PC-9 (cell line): ENCODE data around the gene PKNOX2. TPM values are rescaled to one million over a fixed set of nuclear protein-coding genes. Genes with fewer than 3 reads are reported as not detected.

ENCODE experiments used
- BruUV-seq: library from RNA; stranded (reverse); fragments of 400-500 nt; replicated peaks from 2 replicates; lab custom pipeline; 2021; lab: Mats Ljungman, UMichigan
- CTCF ChIA-PET: fragments of 300-600 bp; sonication (Branson Sonifier 250); formaldehyde crosslinking; loops from one replicate; lab custom pipeline; 2022; ENCODE audit warnings: antibody characterized with exemption; lab: Charles Lee
- POLR2A ChIA-PET: fragments of 300-600 bp; sonication (Branson Sonifier 250); formaldehyde crosslinking; loops from one replicate; lab custom pipeline; 2022; ENCODE audit warnings: antibody characterized with exemption; ENCODE audit not compliant: unreplicated experiment; lab: Charles Lee
- DNase-seq, 2 experiments: peaks; one replicate each; pipeline versions ENCODE4 v3.0.0 to v3.0.0-alpha.2; 2015 to 2022; ENCODE audit warnings: mixed read lengths in 1 of 2
- H2AFZ ChIP-seq: fragments of 200-600 bp; sonication (generic); 2 replicates; pipeline ENCODE4 v1.8.1; 2017; ENCODE audit warnings: antibody characterized with exemption
- H3F3A ChIP-seq: fragments of 200-600 bp; sonication (generic); 2 replicates; pipeline ENCODE4 v1.8.1; 2017; ENCODE audit warnings: antibody characterized with exemption, mild to moderate bottlenecking, low read depth; ENCODE audit not compliant: insufficient read depth
- H3K27ac ChIP-seq: fragments of 200-600 bp; sonication (generic); 2 replicates; pipeline ENCODE4 v1.6.1; 2016; ENCODE audit warnings: mixed run types
- H3K27me3 ChIP-seq: fragments of 200-600 bp; sonication (generic); 2 replicates; pipeline ENCODE4 v1.6.1; 2016; ENCODE audit warnings: low read depth, mixed run types; ENCODE audit not compliant: insufficient read depth
- H3K36me3 ChIP-seq: fragments of 200-600 bp; sonication (generic); 2 replicates; pipeline ENCODE4 v1.6.1; 2016; ENCODE audit warnings: low read depth, mixed run types
- H3K4me1 ChIP-seq: fragments of 200-600 bp; sonication (generic); replicated peaks from 2 replicates; pipeline ENCODE4 v1.6.1; 2016; ENCODE audit warnings: mixed run types; ENCODE audit not compliant: insufficient read depth
- H3K4me2 ChIP-seq: fragments of 200-600 bp; sonication (generic); 2 replicates; pipeline ENCODE4 v1.6.1; 2017; ENCODE audit warnings: mixed run types
- H3K4me3 ChIP-seq: fragments of 200-600 bp; sonication (generic); 2 replicates; pipeline ENCODE4 v1.6.1; 2016; ENCODE audit warnings: mixed run types
- H3K79me2 ChIP-seq: fragments of 200-600 bp; sonication (generic); 2 replicates; pipeline ENCODE4 v1.6.1; 2017; ENCODE audit warnings: low read depth, mixed run types
- H3K9me2 ChIP-seq: fragments of 200-600 bp; sonication (generic); 2 replicates; pipeline ENCODE4 v1.8.1; 2017; ENCODE audit warnings: mild to moderate bottlenecking; ENCODE audit not compliant: insufficient read depth
- H3K9me3 ChIP-seq: fragments of 200-600 bp; sonication (generic); 2 replicates; pipeline ENCODE4 v1.8.1; 2016; ENCODE audit warnings: low read depth; ENCODE audit not compliant: insufficient read depth
- H4K20me1 ChIP-seq: fragments of 200-600 bp; sonication (generic); 2 replicates; pipeline ENCODE4 v1.8.1; 2017; ENCODE audit not compliant: insufficient read depth
- EZH2 ChIP-seq: fragments of 200-600 bp; sonication (generic); IDR thresholded peaks from 2 replicates; pipeline ENCODE4 v1.8.0; 2017; ENCODE audit warnings: antibody characterized with exemption, low read depth
- intact Hi-C: fragments of 100-400 bp; cut with micrococcal nuclease; formaldehyde crosslinking; loops from one replicate; pipeline ENCODE4 v1.10.0; 2022; ENCODE audit not compliant: unreplicated experiment
- total RNA-seq: library from RNA; stranded (reverse); gene quantifications from 2 replicates; pipeline ENCODE4 v1.2.3, GENCODE V29; 2021
- TF ChIP-seq, protein P1 (sequence below): fragments of 200-600 bp; sonication (generic); conservative IDR thresholded peaks from 2 replicates; pipeline ENCODE4 v1.6.1; 2017; ENCODE audit warnings: mixed run types, antibody characterized with exemption, mild to moderate bottlenecking, moderate library complexity

PKNOX2 gene
- total RNA-seq, 1 experiment from 2014 or later = not detected

DNA sequence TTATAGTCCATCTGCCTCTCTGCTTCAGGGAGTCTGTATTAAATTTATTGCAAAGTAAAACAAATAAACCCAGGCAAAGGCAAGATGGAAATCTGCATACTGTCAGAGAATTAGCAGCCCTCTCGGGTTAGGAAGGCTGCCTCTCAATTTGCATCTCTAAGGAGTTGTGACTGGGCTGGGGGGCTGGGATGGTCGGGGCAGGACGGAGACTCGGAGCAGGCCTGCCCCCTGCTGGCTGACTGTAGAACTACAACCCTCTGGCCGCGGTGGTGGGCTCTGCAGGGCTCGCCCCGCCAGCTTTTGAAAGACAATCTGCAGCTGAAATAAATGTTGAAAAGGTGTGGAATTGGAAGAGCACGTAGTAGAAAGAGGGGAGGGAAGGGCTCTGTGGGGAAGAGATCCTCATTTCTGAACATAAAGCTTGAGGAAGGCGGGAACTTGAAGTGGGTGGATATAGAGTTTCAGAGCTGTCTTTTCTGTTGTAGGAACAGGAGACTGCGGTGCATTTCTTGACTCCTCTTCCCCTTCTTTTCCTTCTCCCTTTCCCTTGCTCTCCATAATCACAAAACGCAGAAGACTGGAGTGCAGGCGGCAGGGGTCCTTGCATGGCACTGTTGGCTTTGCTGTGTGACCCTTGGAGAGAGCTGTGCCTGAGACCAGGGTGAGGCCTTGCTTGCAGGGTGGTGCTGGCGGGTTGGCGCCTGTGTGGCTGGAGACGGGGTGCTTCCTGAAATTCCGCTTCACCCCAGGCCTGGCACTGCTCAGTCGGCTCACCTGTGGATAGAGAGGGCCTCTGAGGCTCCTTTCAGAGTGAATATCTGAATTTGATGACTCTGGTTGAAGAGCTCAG lies 22.6 kb upstream of the PKNOX2 start:
- no peak for TF ChIP-seq EZH2
- TF ChIP-seq, protein P1, sequence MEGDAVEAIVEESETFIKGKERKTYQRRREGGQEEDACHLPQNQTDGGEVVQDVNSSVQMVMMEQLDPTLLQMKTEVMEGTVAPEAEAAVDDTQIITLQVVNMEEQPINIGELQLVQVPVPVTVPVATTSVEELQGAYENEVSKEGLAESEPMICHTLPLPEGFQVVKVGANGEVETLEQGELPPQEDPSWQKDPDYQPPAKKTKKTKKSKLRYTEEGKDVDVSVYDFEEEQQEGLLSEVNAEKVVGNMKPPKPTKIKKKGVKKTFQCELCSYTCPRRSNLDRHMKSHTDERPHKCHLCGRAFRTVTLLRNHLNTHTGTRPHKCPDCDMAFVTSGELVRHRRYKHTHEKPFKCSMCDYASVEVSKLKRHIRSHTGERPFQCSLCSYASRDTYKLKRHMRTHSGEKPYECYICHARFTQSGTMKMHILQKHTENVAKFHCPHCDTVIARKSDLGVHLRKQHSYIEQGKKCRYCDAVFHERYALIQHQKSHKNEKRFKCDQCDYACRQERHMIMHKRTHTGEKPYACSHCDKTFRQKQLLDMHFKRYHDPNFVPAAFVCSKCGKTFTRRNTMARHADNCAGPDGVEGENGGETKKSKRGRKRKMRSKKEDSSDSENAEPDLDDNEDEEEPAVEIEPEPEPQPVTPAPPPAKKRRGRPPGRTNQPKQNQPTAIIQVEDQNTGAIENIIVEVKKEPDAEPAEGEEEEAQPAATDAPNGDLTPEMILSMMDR = peak; percentile 100
- Histone ChIP-seq H3K27me3 (no peaks in the 10 kb centered on the region), H3K4me3 (no peak overlapping the region), H3F3A (no peaks in the 10 kb centered on the region), H3K9me3 (no peaks in the 10 kb centered on the region), H3K36me3 (no peaks in the 10 kb centered on the region), H4K20me1 (no peaks in the 10 kb centered on the region), H2AFZ (no peak overlapping the region), H3K79me2 (no peaks in the 10 kb centered on the region), H3K4me2 (0 out of 2 replicates have a peak overlapping the region, but pooled peaks have one; percentile 27), H3K27ac (no peak overlapping the region), H3K9me2 (no peaks in the 10 kb centered on the region), H3K4me1 (no peaks in the 10 kb centered on the region)
- POLR2A ChIA-PET = no interaction called here
- no TSS peak for BruUV-seq
- peak in 1 of 2 experiments; percentile 46 for DNase-seq
- intact Hi-C loops = loop anchor here (1.0 to 5.0 kb wide), 4 partner anchors 171 to 305 kb away; no protein-coding TSS in a partner anchor
- CTCF ChIA-PET = interaction anchor here (0.8 kb wide), 1 partner anchor 51 kb away, joined by 3 read pairs; no protein-coding TSS in a partner anchor

DNA sequence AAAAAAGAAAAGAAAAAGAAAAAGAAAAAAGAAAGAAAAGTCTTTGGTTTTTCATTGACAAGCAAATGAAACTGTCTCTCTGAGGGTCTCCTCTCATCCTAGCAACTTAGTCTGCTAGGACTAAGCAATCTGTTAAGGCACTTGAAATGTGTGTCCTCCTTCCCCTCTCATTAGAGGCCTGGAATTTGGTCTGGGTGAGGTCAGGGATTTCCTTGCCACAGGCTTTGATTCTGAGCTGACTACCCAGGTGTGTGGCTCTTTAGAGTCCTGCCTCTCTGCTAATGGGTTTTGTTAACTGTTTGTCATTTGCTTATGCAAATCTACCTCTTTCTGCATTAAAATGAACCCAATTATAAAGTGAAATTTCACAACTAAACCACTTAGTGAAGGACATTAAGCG lies 18.3 kb upstream of the PKNOX2 start:
- CTCF ChIA-PET = no interaction called here
- Histone ChIP-seq H3K4me2 (no peak overlapping the region), H2AFZ (no peak overlapping the region), H3K4me1 (no peaks in the 10 kb centered on the region), H3K79me2 (no peaks in the 10 kb centered on the region), H3K9me3 (no peaks in the 10 kb centered on the region), H3K36me3 (no peaks in the 10 kb centered on the region), H3F3A (no peaks in the 10 kb centered on the region), H3K9me2 (no peaks in the 10 kb centered on the region), H3K4me3 (no peak overlapping the region), H3K27me3 (peaks cover 5% of the 10 kb centered on the region; the same call in 1 of the 2 replicates), H3K27ac (no peak overlapping the region), H4K20me1 (no peaks in the 10 kb centered on the region)
- TF ChIP-seq, protein P1 = no peak
- DNase-seq = no peak
- BruUV-seq = no TSS peak
- intact Hi-C loops = no loop called here
- POLR2A ChIA-PET = no interaction called here

DNA sequence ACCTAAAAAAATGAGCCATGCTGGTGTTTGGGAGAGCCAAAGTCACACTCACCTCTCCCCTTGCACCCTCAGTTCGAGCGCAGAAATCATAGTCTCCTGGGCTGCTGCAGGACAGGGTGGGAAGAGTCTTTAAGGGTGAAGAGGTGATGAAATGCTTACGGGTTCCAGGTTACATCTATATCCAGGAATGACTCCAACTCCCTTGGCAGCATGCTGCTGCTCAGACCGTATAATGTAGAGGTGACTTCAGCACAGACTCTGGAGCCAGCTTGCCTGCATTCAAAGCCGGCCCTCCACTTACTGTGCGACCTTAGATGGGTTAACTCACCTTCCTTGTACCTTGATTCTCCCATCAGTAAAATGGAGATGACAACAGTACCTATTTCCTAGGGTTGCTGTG lies 17.3 kb upstream of the PKNOX2 start:
- Histone ChIP-seq H3K27me3 (peaks cover 5% of the 10 kb centered on the region; the same call in 1 of the 2 replicates), H2AFZ (no peak overlapping the region), H3K27ac (no peak overlapping the region), H3K9me2 (no peaks in the 10 kb centered on the region), H3K4me1 (no peaks in the 10 kb centered on the region), H4K20me1 (no peaks in the 10 kb centered on the region), H3K9me3 (no peaks in the 10 kb centered on the region), H3K36me3 (no peaks in the 10 kb centered on the region), H3K79me2 (no peaks in the 10 kb centered on the region), H3K4me2 (no peak overlapping the region), H3K4me3 (no peak overlapping the region), H3F3A (no peaks in the 10 kb centered on the region)
- DNase-seq = no peak
- intact Hi-C loops = no loop called here
- BruUV-seq = no TSS peak
- POLR2A ChIA-PET = no interaction called here
- CTCF ChIA-PET = no interaction called here
- TF ChIP-seq, protein P1 = no peak
- TF ChIP-seq EZH2 = no peak
